ENCODE results near the gene CPED1. TPM values are rescaled to one million over a fixed set of nuclear protein-coding genes. Genes with fewer than 3 reads are reported as not detected.
"Not testable (repeated sequence)": the region's sequence is repeated elsewhere in the genome, so short reads cannot be mapped to it uniquely, and the experiment has no call there.

The CPED1 gene
- total RNA-seq, 1 experiment from 2014 or later, result 15.8 TPM

DNA sequence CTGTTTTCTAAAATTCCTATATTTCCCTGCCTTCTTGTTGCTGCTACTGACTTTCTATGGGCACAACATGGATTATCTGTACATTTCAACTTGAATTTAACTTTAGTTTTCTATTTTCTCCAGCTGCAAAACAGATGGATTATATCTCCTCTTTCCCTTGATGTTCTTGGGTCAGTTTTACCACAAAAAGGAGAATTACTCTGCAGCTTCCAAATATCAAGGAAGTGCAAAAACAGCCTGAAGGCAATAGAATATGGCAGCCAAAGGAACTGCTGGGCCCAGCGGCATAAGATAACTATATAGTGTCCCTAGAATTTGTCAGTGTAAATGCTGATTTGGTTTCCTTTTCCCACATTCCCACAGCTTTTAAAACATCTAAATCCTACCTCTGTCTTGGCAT lies 29.1 kb downstream of the CPED1 start:
- no peak for DNase-seq (ENCODE audit: low read depth)

GRCh38 chr7:121019018-121019417 lies 30.5 kb downstream of the CPED1 start:
- no peak for DNase-seq (ENCODE audit: low read depth)

DNA sequence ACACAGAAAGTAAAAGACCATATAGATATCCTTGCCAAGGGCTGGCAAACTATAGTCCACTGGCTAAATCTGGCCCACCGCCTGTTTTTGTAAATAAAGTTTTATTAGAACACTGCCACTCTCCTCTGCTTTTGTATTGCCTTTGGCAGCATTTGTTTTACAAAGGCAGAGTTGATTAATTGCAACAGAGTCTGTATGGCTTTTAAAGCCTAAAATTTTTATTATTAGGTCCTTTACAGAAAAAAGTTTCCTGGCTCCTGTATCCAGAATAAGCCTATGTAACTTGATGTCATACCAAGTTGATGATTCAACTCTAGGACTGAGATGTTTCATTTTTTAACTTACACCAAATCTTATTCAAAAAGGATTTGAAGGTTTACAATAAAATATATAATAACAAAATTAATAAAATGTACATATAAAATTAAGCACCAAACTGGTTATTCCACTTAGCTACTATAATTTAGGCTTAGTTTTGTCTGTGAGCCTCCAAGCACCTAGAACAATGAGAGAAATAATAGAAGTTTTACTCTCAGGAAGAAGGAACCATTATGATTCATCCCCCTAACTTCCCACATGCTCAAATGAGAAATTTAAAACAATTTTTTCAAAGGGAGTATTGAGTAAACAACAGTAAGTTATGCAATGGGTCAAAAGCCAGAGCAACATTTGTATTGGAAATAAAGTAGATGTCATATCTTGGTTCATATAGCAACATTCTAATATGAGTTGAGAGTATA lies 31.9 kb downstream of the CPED1 start:
- peak; percentile 74 for DNase-seq (ENCODE audit: low read depth)

DNA sequence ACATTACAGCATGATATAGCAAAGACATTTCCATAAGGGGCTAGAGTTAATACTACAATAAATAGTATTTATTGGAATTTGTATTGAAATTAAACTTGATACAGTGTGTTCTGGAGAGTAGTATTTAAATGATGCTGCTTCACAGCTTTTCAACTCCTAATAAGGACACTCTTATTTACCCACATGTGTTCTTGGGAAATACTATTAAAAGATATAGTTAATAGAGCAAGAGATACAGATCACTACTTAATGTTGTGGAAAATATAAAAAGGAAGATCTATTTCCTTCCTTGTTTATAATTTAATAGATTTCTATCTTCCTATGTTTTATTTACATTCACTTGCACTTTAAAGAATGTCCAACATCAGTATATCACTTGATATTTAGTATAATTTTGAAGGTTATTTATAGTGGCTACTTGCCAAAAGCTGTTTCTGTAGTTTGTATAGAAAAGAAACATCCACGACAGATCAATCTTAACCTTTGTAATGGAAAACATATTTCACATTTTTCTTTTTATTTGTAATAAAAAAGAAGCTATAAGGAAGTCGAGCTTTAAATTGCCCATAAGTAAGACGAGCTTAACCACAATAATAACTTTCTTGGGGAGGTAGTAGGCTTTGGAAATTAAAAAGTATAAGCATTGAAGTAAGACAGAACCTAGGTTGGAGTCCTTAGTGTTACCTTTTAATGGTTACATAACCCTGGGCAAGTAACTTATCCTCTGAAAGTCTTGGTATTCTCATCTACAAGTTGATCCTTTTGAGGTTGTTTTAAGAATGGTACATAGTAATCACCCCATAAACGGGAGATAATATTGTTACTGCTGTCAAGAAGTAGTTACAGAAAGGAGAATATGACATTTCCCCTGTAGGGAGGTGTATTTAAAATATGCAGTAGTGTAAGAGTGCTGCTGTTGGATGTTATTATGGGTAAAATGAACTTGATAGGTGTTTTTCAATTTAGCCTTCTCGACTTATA lies 32.8 kb downstream of the CPED1 start:
- no peak for DNase-seq (ENCODE audit: low read depth)

DNA sequence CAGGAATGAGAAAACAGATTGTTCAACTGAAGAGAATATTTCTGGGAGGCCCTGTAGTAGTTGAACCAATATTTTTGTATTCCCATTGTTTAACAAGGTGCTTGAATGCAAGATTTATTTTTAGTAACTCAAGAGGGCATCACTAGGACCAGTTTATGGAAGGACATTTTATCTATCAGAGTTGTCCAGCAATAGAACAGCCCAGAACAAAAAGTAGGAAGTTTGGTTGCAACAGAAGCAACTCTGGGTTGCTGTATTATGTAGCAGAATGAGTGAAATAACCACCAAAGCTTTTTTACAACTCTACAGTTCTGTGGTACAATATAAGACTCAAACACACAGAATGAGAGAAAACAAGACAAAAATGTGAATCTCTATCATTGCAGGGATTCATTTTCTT lies 34.7 kb downstream of the CPED1 start:
- no peak for DNase-seq (ENCODE audit: low read depth)

GRCh38 chr7:121023683-121024511 lies 35.4 kb downstream of the CPED1 start:
- DNase-seq (ENCODE audit: low read depth), result peak; percentile 47

GRCh38 chr7:121024611-121025010 lies 36.1 kb downstream of the CPED1 start:
- DNase-seq (ENCODE audit: low read depth), result no peak

GRCh38 chr7:121026159-121026558 lies 37.6 kb downstream of the CPED1 start:
- no peak for DNase-seq (ENCODE audit: low read depth)

- no peak for DNase-seq (ENCODE audit: low read depth)
Observed at GRCh38 chr7:121026577-121027111, 38.1 kb downstream of the CPED1 start.

DNA sequence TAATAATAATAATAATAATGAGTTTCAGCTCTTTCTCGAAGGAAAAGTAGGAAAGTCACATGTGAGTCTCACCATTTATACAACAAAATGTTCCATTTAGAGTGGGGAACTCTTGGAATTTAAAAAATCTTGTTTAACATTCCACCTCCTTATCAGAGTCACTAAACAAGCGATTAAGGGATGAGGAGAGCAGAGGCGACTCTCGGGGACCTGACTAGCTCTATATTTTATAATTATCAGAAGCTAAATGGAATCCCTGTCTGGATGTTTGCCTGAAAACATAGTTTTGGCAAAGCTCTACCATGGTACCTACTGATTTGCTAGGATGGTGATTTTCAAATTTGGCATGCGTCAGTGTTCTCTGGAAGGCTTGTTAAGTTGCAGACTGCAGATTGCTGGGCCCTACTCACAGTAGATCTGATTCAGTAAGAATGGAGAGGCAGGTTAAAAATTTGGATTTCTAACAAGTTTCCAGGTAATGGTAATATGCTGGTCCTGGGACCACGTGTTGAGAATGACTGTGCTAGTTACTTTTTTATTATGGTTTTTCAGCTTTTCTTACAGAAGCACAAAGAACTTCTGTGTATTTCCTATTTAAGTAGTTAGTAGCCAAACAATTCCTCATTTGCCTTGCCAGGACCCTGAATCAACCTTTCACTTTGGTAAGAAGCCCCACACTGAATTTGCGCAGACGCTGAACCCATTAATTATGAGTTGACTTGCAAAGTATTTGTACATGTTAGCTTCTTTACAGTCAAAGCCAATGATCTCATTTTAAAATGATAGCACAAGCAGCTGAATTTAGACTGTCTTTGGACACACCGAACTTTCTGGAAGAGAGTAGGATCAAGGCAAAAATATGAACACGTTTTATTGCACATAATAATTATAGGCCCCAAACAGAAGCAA lies 39.5 kb downstream of the CPED1 start:
- DNase-seq (ENCODE audit: low read depth), result peak; percentile 26

DNA sequence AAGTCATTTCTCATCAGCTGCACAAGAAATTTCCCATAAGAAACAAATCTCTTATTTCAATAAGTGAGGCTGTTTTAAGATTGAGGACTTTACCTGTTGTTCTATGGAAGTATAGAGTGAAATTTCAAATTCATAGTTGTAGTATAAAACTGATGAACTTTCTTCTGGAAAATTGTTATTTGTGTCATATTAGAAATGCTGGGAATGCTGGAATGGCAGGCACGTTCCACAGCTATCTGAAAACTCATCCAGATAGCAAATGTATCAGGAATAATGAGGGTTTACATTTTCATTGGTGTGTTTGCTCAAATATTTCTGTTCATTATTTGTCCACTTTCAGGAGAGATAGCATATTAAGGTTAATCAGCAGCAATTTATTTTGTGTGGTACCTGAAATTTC lies 40.8 kb downstream of the CPED1 start:
- no peak for DNase-seq (ENCODE audit: low read depth)

DNA sequence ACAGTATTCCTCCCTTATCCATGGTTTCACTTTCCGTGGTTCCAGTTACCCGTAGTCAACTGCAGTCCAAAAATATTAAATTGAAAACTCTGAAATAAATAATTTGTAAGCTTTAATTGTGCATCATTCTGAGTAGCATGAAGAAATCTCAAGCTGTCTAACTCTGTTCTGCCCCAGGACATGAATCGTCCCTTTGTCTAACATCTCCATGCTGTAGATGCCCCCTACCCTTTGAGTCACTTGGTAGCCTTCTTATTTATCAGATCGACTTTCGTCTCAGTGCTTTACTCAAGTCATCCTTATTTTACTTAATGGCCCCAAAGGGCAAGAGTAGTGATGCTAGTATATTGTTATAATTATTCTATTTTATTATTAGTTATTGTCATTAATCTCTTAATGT lies 41.8 kb downstream of the CPED1 start:
- no peak for DNase-seq (ENCODE audit: low read depth)

DNA sequence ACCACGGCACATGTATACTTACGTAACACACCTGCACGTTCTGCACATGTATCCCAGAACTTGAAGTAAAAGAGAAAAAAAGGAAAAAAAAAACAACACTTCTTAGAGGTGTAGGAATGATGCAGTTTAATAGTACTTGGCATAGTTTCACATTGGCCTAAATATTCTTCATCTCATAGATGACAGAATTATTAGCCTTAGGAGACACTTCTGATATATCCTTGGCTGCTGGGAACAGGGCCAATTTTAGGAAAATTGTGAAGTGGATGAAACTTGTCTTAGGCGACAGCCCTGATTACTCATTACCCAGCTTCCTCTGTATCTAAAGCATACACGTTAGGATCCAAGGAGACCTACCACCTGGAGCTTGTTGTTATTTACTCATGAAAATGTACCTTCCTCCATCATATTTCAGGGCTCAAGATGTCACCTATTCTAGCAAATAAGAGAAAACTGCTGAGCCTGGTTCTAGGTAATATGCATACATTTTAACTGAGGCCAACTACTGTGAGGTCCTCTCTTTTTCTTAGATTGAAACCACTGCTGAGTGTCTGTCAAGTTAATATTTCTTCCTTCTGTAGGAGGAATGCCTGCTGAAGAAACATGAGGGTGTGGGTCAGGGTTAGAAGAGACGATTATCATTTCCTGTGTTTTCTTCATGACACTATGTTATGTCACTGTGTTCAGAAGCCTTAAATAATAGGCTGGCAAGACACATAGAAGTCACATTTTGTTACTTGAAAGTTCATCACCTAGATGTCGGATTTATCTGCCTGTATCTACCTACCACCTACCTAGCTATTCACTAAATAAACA lies 44.3 kb downstream of the CPED1 start:
- peak; percentile 72 for DNase-seq (ENCODE audit: low read depth)

DNA sequence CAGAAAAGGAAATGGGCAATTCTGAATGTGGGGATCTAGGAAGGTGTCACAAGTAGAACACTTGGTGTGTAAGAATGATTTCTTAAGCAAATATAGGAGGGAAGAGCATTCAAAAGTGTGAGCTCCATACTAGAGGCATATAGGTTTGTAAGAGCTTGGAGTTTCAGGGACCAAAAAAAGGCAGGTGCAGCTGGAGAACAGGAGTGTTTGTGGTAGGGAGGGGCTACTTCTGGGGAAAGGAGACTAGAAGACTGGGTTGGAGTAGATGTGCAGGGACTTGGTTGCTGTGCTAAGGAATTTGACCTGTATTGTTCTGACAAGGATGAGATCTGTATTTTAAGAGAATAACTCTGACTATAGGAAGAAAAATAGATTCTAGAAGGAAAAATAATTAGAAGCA lies 46.4 kb downstream of the CPED1 start:
- DNase-seq (ENCODE audit: low read depth), result no peak

DNA sequence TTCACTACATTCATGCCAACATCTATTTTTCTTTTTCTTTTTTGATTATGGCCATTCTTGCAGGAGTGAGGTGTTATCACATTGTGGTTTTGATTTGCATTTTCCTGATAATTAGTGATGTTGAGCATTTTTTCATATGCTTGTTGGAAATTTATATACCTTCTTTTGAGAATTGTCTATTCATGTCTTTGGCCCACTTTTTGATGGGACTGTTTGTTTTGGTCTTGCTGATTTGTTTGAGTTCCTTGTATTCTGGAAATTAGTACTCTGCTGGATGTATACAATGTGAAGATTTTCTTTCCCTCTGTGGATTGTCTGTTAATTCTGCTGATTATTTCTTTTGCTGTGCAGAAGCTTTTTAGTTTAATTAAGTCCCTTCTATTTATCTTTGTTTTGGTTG lies 48.3 kb downstream of the CPED1 start:
- DNase-seq (ENCODE audit: low read depth), result not testable (repeated sequence)

DNA sequence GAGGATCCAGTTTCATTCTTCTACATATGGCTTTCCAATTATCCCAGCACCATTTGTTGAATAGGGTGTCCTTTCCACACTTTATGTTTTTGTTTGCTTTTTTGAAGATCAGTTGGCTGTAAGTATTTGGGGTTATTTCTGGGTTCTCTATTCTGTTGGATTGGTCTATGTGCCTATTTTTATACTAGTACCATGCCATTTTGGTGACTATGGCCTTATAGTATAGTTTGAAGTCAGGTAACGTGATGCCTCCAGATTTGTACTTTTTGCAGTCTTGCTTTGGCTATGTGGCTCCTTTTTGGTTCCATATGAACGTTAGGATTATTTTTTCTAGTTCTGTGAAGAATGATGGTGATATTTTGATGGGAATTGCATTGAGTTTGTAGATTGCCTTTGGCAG lies 48.8 kb downstream of the CPED1 start:
- not testable (repeated sequence) for DNase-seq (ENCODE audit: low read depth)

DNA sequence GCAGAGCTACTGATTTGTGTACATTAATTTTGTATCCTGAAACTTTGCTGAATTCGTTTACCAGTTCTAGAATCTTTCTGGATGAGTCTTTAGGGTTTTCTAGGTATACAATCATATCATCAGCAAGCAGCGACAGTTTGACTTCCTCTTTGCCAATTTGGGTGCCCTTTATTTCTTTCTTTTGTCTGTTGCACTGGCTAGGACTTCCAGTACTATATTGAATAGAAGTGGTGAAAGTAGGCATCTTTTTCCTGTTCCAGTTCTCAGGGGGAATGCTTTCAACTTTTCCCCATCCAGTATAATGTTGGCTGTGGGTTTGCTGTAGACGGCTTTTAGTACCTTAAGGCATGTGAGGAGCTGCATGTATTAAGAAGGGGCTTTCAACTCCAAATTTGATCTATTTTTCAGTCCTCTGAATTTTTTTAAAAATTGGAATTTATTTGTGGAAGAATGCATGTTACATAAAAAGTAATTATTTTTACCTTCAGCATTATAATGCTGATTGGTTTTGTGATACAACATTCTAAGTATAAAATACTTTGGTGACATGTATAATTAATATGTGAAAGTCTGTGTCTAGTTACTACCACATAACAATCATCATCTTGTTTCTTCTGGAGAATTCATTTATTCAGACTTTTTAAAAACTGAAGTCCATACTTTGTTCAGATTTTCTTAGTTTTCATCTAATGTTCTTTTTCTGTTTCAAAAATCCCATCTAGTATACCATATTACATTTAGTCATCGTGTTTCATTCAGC lies 49.6 kb downstream of the CPED1 start:
- no peak for DNase-seq (ENCODE audit: low read depth)

DNA sequence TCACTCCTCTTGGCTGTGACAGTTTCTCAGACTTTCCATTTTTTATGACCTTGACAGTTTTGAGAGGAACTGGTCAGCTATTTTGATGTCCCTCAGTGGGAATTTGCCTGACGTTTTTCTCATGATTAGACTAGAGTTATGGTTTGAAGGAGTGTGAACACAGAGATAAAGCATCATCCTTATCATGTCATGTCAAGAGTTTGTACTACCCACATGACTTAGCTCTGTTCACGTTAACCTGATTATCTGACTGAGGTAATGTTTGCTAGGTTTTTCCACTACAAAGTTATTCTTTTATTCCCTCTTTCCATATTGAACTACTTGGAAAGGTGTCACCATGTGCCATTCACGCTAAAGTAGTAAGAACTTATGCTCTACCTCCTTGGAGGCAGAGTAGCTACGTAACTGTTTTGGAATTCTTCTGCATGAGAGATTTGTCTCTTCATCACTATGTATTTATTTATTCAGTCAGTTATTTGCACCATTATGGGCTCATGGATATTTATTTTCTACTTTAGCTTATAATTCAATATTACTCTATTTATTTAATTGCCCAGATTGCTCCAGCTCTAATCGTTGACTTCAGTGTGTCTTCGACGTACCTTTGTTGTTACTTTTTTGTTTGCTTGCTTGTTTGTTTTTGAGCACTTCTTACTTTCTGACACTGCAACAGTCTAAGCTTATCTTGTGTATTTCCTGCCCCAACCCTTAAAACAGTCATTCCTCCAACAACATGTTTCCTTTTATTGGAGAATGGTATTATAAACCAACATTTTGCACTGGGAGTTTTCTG lies 50.4 kb downstream of the CPED1 start:
- DNase-seq (ENCODE audit: low read depth), result no peak

Data from M059J (cell line).